Mammary epithelial cell (primary cell): ENCODE results near the gene ANKRD33B.

Experiments used
- EZH2 ChIP-seq: IDR thresholded peaks from 2 replicates; pipeline ENCODE4 v1.6.1; 2012; ENCODE audit warnings: low read length, inconsistent platforms, borderline replicate concordance
- TF ChIP-seq, protein P1 (sequence below), 2 donors: IDR thresholded peaks in 1 of 2; conservative IDR thresholded peaks in 1 of 2; 2 replicates each; pipeline ENCODE4 v1.5.1; 2011 to 2012; ENCODE audit warnings: inconsistent platforms in 2 of 2, low read length in 2 of 2, mild to moderate bottlenecking in 2 of 2, control low read depth in 1 of 2, low read depth in 1 of 2; ENCODE audit not compliant: insufficient read depth in 1 of 2; ENCODE audit errors: extremely low read depth in 1 of 2

DNA sequence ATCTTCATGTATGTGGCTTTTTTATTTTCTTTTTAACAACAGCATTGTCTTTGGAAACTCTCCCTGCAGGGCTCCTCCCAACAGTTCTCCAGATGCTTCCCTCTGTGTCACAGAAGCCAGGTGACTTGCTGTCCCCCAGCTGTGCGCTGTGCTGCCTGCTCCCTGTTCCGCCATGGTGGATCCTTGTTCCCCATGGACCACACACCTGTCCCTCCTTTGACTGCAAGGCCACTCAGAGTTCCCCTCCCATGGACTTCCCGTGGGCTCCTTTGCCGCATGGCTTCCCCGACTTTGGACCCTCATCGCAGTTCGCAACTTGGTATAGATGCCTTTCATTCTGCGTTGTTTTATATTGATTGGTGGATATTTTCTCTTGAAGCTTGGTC, 18.6 kb downstream of the ANKRD33B start:
- TF ChIP-seq, protein P1, sequence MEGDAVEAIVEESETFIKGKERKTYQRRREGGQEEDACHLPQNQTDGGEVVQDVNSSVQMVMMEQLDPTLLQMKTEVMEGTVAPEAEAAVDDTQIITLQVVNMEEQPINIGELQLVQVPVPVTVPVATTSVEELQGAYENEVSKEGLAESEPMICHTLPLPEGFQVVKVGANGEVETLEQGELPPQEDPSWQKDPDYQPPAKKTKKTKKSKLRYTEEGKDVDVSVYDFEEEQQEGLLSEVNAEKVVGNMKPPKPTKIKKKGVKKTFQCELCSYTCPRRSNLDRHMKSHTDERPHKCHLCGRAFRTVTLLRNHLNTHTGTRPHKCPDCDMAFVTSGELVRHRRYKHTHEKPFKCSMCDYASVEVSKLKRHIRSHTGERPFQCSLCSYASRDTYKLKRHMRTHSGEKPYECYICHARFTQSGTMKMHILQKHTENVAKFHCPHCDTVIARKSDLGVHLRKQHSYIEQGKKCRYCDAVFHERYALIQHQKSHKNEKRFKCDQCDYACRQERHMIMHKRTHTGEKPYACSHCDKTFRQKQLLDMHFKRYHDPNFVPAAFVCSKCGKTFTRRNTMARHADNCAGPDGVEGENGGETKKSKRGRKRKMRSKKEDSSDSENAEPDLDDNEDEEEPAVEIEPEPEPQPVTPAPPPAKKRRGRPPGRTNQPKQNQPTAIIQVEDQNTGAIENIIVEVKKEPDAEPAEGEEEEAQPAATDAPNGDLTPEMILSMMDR (conservative IDR thresholded peaks at IDR 0.05 in 1 of 2, IDR thresholded peaks at IDR 0.05 in 1 of 2; ENCODE audit: extremely low read depth in 1 of 2, insufficient read depth in 1 of 2, low read depth in 1 of 2, low read length in 2 of 2) = no peak
- no peak for TF ChIP-seq EZH2
